GM18507 (cell line): ENCODE results near the gene CCT6A.
"Not testable (repeated sequence)": the region's sequence is repeated elsewhere in the genome, so short reads cannot be mapped to it uniquely, and the experiment has no call there.

ENCODE experiments used
- DNase-seq: peaks from one replicate; pipeline ENCODE4 v3.0.0; 2011; ENCODE audit warnings: low read depth; ENCODE audit not compliant: insufficient read length; ENCODE audit errors: extremely low spot score
- FAIRE-seq: peaks from 2 replicates; lab custom pipeline; 2011; peaks lifted over from hg19 to GRCh38; lab: Jason Lieb, UNC

The CCT6A gene

GRCh38 chr7:56048245-56048644, 3.3 kb upstream of the CCT6A start:
- no peak for FAIRE-seq
- no peak for DNase-seq

- not testable (repeated sequence) for FAIRE-seq, DNase-seq
These were observed 2.8 kb upstream of the CCT6A start for GRCh38 chr7:56048763-56049162.

GRCh38 chr7:56051053-56051338, 569 bp upstream of the CCT6A start:
- FAIRE-seq (no peak), DNase-seq (no peak)

- FAIRE-seq, result no peak
- DNase-seq, result no peak
These were observed 1.8 kb downstream of the CCT6A start for GRCh38 chr7:56053379-56053778.

GRCh38 chr7:56053993-56054392, 2.4 kb downstream of the CCT6A start:
- FAIRE-seq, result no peak
- DNase-seq, result no peak

- DNase-seq (no peak), FAIRE-seq (no peak)
These were observed 10.8 kb downstream of the CCT6A start for GRCh38 chr7:56062382-56062781.

- DNase-seq (no peak), FAIRE-seq (no peak)
These were observed 11.9 kb downstream of the CCT6A start for GRCh38 chr7:56063500-56063881.

GRCh38 chr7:56063882-56064625, 12.5 kb downstream of the CCT6A start, which contains the start of gene SUMF2:
Gene SUMF2 (plus strand): TSS chr7:56064286. CDS start chr7:56064312, 26 bp downstream.
- peak; percentile 85 for FAIRE-seq

GRCh38 chr7:56066376-56066775, 14.8 kb downstream of the CCT6A start:
- not testable (repeated sequence) for DNase-seq, FAIRE-seq

More at GRCh38 chr7:56063882-56064625, 12.5 kb downstream of the CCT6A start, which contains the start of gene SUMF2:
- DNase-seq, result peak; percentile 98

GRCh38 chr7:56074371-56074791, 22.8 kb downstream of the CCT6A start:
- DNase-seq (peak; percentile 54), FAIRE-seq (peak; percentile 64)

- no peak for DNase-seq
- FAIRE-seq, result no peak
These were observed 26.1 kb downstream of the CCT6A start for GRCh38 chr7:56077681-56078080.

- FAIRE-seq (no peak), DNase-seq (no peak)
These were observed 26.6 kb downstream of the CCT6A start for GRCh38 chr7:56078196-56078595.

GRCh38 chr7:56079450-56080185, 28.1 kb downstream of the CCT6A start:
- DNase-seq, result no peak
- no peak for FAIRE-seq

GRCh38 chr7:56080726-56081435, 29.3 kb downstream of the CCT6A start:
- not testable (repeated sequence) for FAIRE-seq, DNase-seq

GRCh38 chr7:56081626-56082340, 30.2 kb downstream of the CCT6A start:
- FAIRE-seq, result no peak
- DNase-seq, result no peak

- FAIRE-seq (no peak), DNase-seq (no peak)
These were observed 31.7 kb downstream of the CCT6A start for GRCh38 chr7:56083150-56083785.

GRCh38 chr7:56086761-56087160, 35.2 kb downstream of the CCT6A start:
- no peak for FAIRE-seq

GRCh38 chr7:56087445-56087844, 35.9 kb downstream of the CCT6A start:
- FAIRE-seq (no peak), DNase-seq (no peak)

More at GRCh38 chr7:56086761-56087160, 35.2 kb downstream of the CCT6A start:
- no peak for DNase-seq

- no peak for DNase-seq
- no peak for FAIRE-seq
These were observed 40.0 kb downstream of the CCT6A start for GRCh38 chr7:56091591-56091990.
